ENCODE measurements around the gene RDM1.

GRCh38 chr17:35892091-35893035, 38.2 kb downstream of the RDM1 start:
- TF ChIP-seq CTCF (IDR thresholded peaks at IDR 0.05): no peak
- no peak for TF ChIP-seq POLR2A (IDR thresholded peaks at IDR 0.05)
